Type B pancreatic cell (in vitro differentiated cells): ENCODE results near the gene MRC2. TPM values are rescaled to one million over a fixed set of nuclear protein-coding genes. Genes with fewer than 3 reads are reported as not detected.

Experiments used
- DNase-seq: peaks from one replicate; pipeline ENCODE4 v3.0.0; 2021; ENCODE audit warnings: mixed read lengths; ENCODE audit not compliant: unreplicated experiment; ENCODE audit errors: extremely low spot score
- H3K27ac Mint-ChIP-seq: 2 replicates; pipeline ENCODE4 v1.8.0; 2021; ENCODE audit warnings: mild to moderate bottlenecking, mixed read lengths
- H3K27me3 Mint-ChIP-seq: 2 replicates; pipeline ENCODE4 v1.8.0; 2021; ENCODE audit warnings: mixed read lengths
- H3K36me3 Mint-ChIP-seq: 2 replicates; pipeline ENCODE4 v1.8.0; 2021; ENCODE audit warnings: mixed read lengths
- H3K4me1 Mint-ChIP-seq: one replicate; pipeline ENCODE4 v1.8.0; 2021; ENCODE audit warnings: mixed read lengths; ENCODE audit not compliant: unreplicated experiment
- H3K4me3 Mint-ChIP-seq: 2 replicates; pipeline ENCODE4 v1.8.0; 2021; ENCODE audit warnings: mild to moderate bottlenecking, mixed read lengths
- H3K9me3 Mint-ChIP-seq: 2 replicates; pipeline ENCODE4 v1.8.0; 2021; ENCODE audit warnings: mixed read lengths
- CTCF ChIP-seq: fragments of 200-600 bp; sonication (generic); conservative IDR thresholded peaks from 2 replicates; pipeline ENCODE4 v1.5.0; 2021; ENCODE audit warnings: antibody characterized with exemption, mild to moderate bottlenecking
- total RNA-seq: library from RNA; stranded (reverse); gene quantifications from 2 replicates; pipeline ENCODE4 v1.2.1, GENCODE V29; 2021; ENCODE audit warnings: low replicate concordance

The MRC2 gene
- total RNA-seq, 1 donor from 2014 or later, result 52.7 TPM

GRCh38 chr17:62662855-62663254, 35.4 kb downstream of the MRC2 start:
- no peaks in the 10 kb centered on the region for H3K27me3 Mint-ChIP-seq
- no peak overlapping the region for H3K27ac Mint-ChIP-seq
- H3K9me3 Mint-ChIP-seq, result peaks cover 8% of the 10 kb centered on the region
- no peak for DNase-seq
- peaks cover 8% of the 10 kb centered on the region for H3K36me3 Mint-ChIP-seq
- H3K4me1 Mint-ChIP-seq, result peaks cover 3% of the 10 kb centered on the region
- TF ChIP-seq CTCF, result no peak
- no peak overlapping the region for H3K4me3 Mint-ChIP-seq

GRCh38 chr17:62663304-62663703, 35.8 kb downstream of the MRC2 start:
- no peak overlapping the region for H3K27ac Mint-ChIP-seq
- H3K27me3 Mint-ChIP-seq, result no peaks in the 10 kb centered on the region
- H3K9me3 Mint-ChIP-seq, result peaks cover 8% of the 10 kb centered on the region
- H3K4me3 Mint-ChIP-seq, result no peak overlapping the region
- peaks cover 8% of the 10 kb centered on the region for H3K36me3 Mint-ChIP-seq
- DNase-seq, result no peak
- TF ChIP-seq CTCF, result no peak
- H3K4me1 Mint-ChIP-seq, result no peaks in the 10 kb centered on the region

- H3K27ac Mint-ChIP-seq, result no peak overlapping the region
- TF ChIP-seq CTCF, result no peak
- H3K27me3 Mint-ChIP-seq, result no peaks in the 10 kb centered on the region
- peaks cover 8% of the 10 kb centered on the region for H3K9me3 Mint-ChIP-seq
- H3K4me3 Mint-ChIP-seq, result no peak overlapping the region
- H3K4me1 Mint-ChIP-seq, result no peaks in the 10 kb centered on the region
- DNase-seq, result no peak
- peaks cover 8% of the 10 kb centered on the region for H3K36me3 Mint-ChIP-seq
Measured at GRCh38 chr17:62664336-62665120, 37.1 kb downstream of the MRC2 start.

- H3K36me3 Mint-ChIP-seq, result peaks cover 8% of the 10 kb centered on the region
- no peaks in the 10 kb centered on the region for H3K27me3 Mint-ChIP-seq
Measured at GRCh38 chr17:62665599-62665998, 38.1 kb downstream of the MRC2 start.

GRCh38 chr17:62666061-62666800, 38.8 kb downstream of the MRC2 start:
- no peaks in the 10 kb centered on the region for H3K4me1 Mint-ChIP-seq
- no peak for DNase-seq
- no peaks in the 10 kb centered on the region for H3K27me3 Mint-ChIP-seq
- H3K9me3 Mint-ChIP-seq, result peaks cover 4% of the 10 kb centered on the region
- no peak overlapping the region for H3K27ac Mint-ChIP-seq
- no peak for TF ChIP-seq CTCF
- H3K4me3 Mint-ChIP-seq, result no peak overlapping the region
- H3K36me3 Mint-ChIP-seq, result peaks cover 8% of the 10 kb centered on the region

More at GRCh38 chr17:62665599-62665998, 38.1 kb downstream of the MRC2 start:
- DNase-seq, result no peak
- no peak overlapping the region for H3K27ac Mint-ChIP-seq
- no peaks in the 10 kb centered on the region for H3K4me1 Mint-ChIP-seq
- H3K9me3 Mint-ChIP-seq, result peaks cover 8% of the 10 kb centered on the region
- no peak overlapping the region for H3K4me3 Mint-ChIP-seq
- no peak for TF ChIP-seq CTCF
